ENCODE results near the gene BANF1. TPM values are rescaled to one million over a fixed set of nuclear protein-coding genes. Genes with fewer than 3 reads are reported as not detected.

The BANF1 gene
- total and polyA plus RNA-seq, 2 of the 13 experiments (the other 11 are each of a cell fraction or from before 2014, with no cell fraction given) = 40.5 to 86.5 TPM

- TF ChIP-seq ZNF264 (CRISPR knock-in tag; IDR thresholded peaks at IDR 0.05) (no peak), NFIB (CRISPR knock-in tag; IDR thresholded peaks at IDR 0.05; ENCODE audit: borderline replicate concordance) (no peak), TAF15 (IDR thresholded peaks at IDR 0.05; ENCODE audit: low read depth, low read length, poor library complexity, severe bottlenecking) (no peak), SATB2 (CRISPR knock-in tag; IDR thresholded peaks at IDR 0.05) (no peak), ZNF407 (CRISPR knock-in tag; IDR thresholded peaks at IDR 0.05; ENCODE audit: not compliant biosample characterization) (no peak), GABPA (IDR thresholded peaks at IDR 0.05; ENCODE audit: low read depth, low read length) (no peak), GABPA (CRISPR knock-in tag; IDR thresholded peaks at IDR 0.05; ENCODE audit: low read depth) (no peak), DMTF1 (CRISPR knock-in tag; IDR thresholded peaks at IDR 0.05) (no peak), ZBTB8A (CRISPR knock-in tag; IDR thresholded peaks at IDR 0.05; ENCODE audit: borderline replicate concordance, low read depth) (no peak), ZBTB42 (CRISPR knock-in tag; IDR thresholded peaks at IDR 0.05) (no peak), UBTF (CRISPR knock-in tag; IDR thresholded peaks at IDR 0.05) (no peak), SOX5 (CRISPR knock-in tag; IDR thresholded peaks at IDR 0.05; ENCODE audit: borderline replicate concordance) (no peak), FOXA3 (CRISPR knock-in tag; IDR thresholded peaks at IDR 0.05) (no peak), ASH2L (IDR thresholded peaks at IDR 0.05; ENCODE audit: insufficient read length, low read depth, low read length) (peak; percentile 18), ZNF503 (CRISPR knock-in tag; IDR thresholded peaks at IDR 0.05) (no peak)
These were observed 434 bp downstream of the BANF1 start (continued) for GRCh38 chr11:66002648-66003225.

Measured in HepG2 (cell line).